NCI-H1930 (cell line): ENCODE data around the gene CKS1B.
A peak's percentile ranks its signal among the peaks of the same experiment; 100 is the strongest.
"Not testable (repeated sequence)": the region's sequence is repeated elsewhere in the genome, so short reads cannot be mapped to it uniquely, and the experiment has no call there.

Experiments used
- DNase-seq, 2 experiments: peaks; one replicate each; lab custom pipeline; 2025; lab: John Stamatoyannopoulos, UW

CKS1B gene

GRCh38 chr1:154987326-154987725, 12.8 kb downstream of the CKS1B start:
- DNase-seq = no peak

- DNase-seq = no peak
These were observed 13.8 kb downstream of the CKS1B start for GRCh38 chr1:154988058-154988954.

- no peak for DNase-seq
These were observed 14.8 kb downstream of the CKS1B start for GRCh38 chr1:154989195-154989860.

GRCh38 chr1:154990276-154990675, 15.8 kb downstream of the CKS1B start:
- DNase-seq = no peak

- no peak for DNase-seq
These were observed 18.5 kb downstream of the CKS1B start for GRCh38 chr1:154992721-154993571.

GRCh38 chr1:154993572-154994268, 19.2 kb downstream of the CKS1B start, which contains the start of gene LENEP:
Gene LENEP, plus strand, starts transcription at chr1:154993586. Its CDS starts 22 bp downstream, at chr1:154993608.
- DNase-seq = no peak

GRCh38 chr1:154994269-154994587, 19.7 kb downstream of the CKS1B start:
- DNase-seq = no peak

GRCh38 chr1:154994591-154994990, 20.1 kb downstream of the CKS1B start:
- no peak for DNase-seq

- DNase-seq = not testable (repeated sequence)
These were observed 21.0 kb downstream of the CKS1B start for GRCh38 chr1:154995301-154995983.

GRCh38 chr1:154996966-154997701, 22.7 kb downstream of the CKS1B start:
- DNase-seq = no peak

- DNase-seq = no peak
These were observed 23.8 kb downstream of the CKS1B start for GRCh38 chr1:154998201-154998780.

GRCh38 chr1:154998818-154999570, 24.5 kb downstream of the CKS1B start:
- DNase-seq = peak; percentile 60 to 74

GRCh38 chr1:154999571-155000410, 25.3 kb downstream of the CKS1B start:
- DNase-seq = peak; percentile 60 to 71

- no peak for DNase-seq
These were observed 25.9 kb downstream of the CKS1B start for GRCh38 chr1:155000411-155000725.

- DNase-seq = peak; percentile 83 to 89
These were observed 26.4 kb downstream of the CKS1B start for GRCh38 chr1:155000726-155001424.

- no peak for DNase-seq
These were observed 26.9 kb downstream of the CKS1B start for GRCh38 chr1:155001425-155001674.

- peak; percentile 98 for DNase-seq
These were observed 27.4 kb downstream of the CKS1B start for GRCh38 chr1:155001675-155002463.
